NCI-H748 (cell line): Measurements from ENCODE around the gene SLC38A1.

ENCODE experiments used
- DNase-seq: peaks from one replicate; lab custom pipeline; 2025; ENCODE audit not compliant: unreplicated experiment; lab: John Stamatoyannopoulos, UW

The SLC38A1 gene

GRCh38 chr12:46234000-46234399 is 34.8 kb downstream of the SLC38A1 start:
- no peak for DNase-seq

DNA sequence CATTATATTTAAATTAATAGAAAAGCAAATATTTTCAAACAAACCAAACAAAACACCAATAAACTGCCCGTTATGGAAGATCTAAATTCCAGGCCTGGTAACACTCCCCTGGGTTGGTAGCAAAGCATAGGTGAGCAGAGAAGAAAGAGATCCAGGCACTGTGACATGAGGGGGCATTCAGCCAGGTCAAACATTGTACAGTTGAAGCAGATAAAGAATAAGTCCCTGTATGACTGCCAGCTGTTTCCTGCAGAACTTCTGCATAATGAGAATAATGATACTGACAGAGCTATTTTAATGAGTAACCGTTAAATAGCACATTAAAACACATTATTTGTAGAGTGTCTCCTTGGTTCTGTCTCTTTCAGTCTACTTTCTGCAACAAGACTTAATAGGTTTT is 35.4 kb downstream of the SLC38A1 start:
- peak; percentile 2 for DNase-seq

- no peak for DNase-seq
Measured at GRCh38 chr12:46230983-46231382, 37.9 kb downstream of the SLC38A1 start.

DNA sequence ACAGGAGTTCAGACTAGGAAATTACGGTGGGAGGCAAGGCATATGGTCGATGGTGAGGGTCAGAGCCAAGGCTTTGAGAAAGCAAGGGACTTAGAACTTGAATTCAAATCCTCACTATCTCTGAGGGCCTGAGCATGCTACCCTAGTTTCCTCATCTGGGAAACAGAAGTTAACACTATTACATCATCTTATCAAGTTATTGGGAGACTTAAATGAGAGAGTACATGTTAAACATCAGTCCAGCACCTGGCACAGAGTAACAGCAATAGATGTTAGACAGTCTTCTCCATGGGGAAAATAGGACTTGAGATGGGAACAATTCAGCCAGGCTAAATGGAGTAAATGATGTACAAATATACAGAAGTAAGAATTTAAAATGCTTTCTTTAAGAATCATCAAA is 38.5 kb downstream of the SLC38A1 start:
- no peak for DNase-seq

DNA sequence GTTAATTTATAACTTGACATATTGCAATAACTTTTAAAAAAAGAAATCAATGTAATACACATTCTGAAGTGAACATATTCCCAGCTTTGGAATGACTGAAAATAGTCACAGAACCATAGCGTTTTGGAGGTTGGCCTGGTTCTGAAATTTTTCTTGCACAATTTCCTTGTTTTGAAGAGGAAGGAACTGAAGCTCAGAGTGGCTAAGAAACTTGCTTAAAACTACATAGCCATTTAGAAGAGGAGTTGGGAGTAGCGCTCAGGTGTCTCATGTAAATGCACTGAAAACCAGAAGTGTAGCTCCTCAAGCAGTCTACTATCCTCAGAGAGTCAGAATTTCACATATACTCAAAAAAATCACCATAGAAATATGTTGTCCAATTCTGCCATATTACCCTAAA is 41.2 kb downstream of the SLC38A1 start:
- DNase-seq = no peak

- no peak for DNase-seq
Measured at GRCh38 chr12:46224386-46224785, 44.5 kb downstream of the SLC38A1 start.

GRCh38 chr12:46223047-46223446 is 45.8 kb downstream of the SLC38A1 start:
- no peak for DNase-seq

DNA sequence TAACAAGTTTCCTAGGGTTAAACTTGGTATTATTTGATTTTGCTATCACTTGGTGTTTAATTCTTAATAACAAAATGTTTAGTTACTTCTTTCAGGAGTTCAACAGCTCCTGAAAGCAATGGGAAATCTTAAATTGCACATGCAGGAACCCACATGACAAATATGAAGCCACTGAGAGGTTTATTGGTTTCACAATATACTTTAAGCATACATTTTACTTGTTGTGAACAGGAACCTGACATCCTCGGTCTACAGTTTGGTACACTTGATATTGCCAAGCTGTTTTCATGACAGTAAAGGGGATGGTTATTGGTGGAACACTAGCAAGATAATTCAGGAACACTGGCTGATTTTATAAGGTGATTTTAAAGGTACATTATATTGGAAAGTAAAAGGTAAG is 46.2 kb downstream of the SLC38A1 start:
- DNase-seq = no peak

- DNase-seq = peak; percentile 22
Measured at GRCh38 chr12:46221255-46222128, 47.4 kb downstream of the SLC38A1 start.

GRCh38 chr12:46219877-46220655 is 48.8 kb downstream of the SLC38A1 start:
- no peak for DNase-seq

- DNase-seq = no peak
Measured at GRCh38 chr12:46219132-46219876, 49.5 kb downstream of the SLC38A1 start.

DNA sequence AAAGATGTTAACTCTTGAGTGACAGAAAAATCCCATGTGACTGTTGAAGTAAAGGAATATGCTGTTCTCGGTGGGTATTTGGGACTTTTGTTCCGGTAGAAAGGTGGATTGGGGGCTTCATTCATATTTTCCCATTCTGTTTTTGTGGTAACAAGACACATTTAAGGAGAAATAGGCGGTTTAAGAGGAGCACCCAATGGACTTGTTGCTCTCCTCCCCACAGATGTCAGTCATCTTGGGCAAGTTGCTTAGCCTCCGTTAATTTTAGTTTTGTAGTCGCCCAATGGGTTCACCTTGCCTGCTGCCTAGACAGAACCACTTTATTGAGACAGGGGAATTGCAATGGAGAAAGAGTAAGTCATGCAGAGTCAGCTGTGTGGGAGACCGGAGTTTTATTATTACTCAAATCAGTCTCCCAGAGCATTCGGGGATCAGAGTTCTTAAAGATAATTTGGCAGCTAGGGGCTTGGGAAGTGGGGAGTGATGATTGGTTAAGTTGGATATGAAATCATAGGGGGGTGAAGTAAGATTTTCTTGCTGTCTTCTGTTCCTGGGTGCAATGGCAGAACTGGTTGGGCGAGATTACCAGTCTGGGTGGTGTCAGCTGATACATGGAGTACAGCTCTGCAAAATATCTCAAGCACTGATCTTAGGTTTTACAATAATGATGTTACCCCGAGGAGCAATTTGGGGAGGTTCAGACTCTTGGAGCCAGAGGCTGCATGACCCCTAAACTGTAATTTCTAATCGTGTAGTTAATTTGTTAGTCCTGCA is 50.3 kb downstream of the SLC38A1 start:
- DNase-seq = no peak

GRCh38 chr12:46217541-46218321 is 51.1 kb downstream of the SLC38A1 start:
- no peak for DNase-seq

- no peak for DNase-seq
Measured at GRCh38 chr12:46214668-46215436, 54.0 kb downstream of the SLC38A1 start.

GRCh38 chr12:46212108-46212982 is 56.5 kb downstream of the SLC38A1 start:
- peak; percentile 40 for DNase-seq

DNA sequence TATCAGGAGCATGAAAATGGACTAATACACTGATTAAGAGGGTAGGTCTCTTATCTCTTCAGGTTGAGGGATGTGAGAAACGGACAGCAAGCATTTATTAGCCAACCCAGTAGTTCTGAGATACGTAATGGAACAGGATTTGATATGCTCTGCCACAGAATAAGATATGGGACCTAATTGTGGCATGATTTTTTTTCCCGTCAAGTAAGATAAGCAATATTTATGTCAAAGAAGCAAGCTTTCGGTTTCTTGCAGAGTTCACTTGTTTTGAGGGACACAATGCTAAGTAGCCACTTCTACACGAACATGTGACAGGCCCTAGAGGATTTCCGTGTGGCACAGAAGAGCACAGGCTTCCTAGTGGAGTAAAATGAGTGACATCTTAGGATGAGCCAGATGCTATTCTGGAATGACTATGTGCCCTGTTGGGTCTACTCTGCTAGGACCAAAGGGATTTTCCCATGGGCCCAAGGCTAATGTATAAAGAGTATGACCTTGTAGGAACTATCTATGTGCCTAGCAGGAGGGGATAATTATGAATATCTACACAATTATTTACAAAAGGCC is 57.9 kb downstream of the SLC38A1 start:
- DNase-seq = no peak

DNA sequence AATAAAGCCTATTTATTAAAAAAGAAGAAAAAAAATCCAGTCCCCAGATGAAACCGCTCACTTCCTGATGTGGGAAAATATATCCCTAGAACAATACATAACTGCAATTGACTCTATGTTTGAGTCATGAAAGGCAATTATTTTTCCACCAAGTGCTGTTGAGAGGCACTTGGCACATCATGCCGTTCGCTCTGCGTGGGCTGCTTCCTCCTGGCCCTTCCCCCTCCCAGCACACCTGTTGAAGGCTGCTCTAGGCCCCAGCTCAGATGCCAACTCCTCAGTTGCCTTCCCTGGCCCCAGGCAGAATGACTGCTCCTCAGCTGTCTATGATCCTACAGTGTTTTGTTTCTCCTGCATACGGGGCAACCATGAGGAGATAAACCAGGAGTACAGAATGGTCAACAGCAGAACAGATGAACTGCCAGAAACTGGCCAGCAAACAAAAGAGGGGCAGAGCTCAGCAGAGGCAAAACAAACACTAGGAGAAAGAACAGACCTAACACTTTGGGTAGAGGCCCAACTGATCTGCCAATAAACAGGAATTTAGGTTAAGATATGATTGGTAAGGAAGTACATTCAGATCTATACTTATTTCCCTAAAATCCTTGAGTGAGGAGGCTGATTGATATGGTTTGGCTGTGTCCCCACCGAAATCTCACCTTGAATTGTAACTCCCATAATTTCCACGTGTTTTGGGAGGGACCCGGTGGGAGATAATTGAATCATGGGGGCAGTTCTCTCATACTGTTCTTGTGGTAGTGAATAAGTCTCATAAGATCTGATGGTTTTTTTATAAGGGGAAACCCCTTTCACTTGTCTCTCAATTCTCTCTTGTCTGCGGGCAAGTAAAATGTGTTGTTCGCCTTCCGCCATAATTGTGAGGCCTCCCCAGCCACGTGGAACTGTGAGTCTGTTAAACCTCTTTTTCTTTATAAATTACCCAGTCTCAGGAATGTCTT is 58.6 kb downstream of the SLC38A1 start:
- peak; percentile 90 for DNase-seq
